ENCODE results near the gene ERBIN. TPM values are rescaled to one million over a fixed set of nuclear protein-coding genes. Genes with fewer than 3 reads are reported as not detected.
A peak's percentile ranks its signal among the peaks of the same experiment; 100 is the strongest.
"Not testable (repeated sequence)": the region's sequence is repeated elsewhere in the genome, so short reads cannot be mapped to it uniquely, and the experiment has no call there.

The ERBIN gene
- total RNA-seq, 4 donors from 2014 or later = 88.7 to 108 (median 106) TPM

- Histone ChIP-seq H3K9me3 (no peaks in the 10 kb centered on the region), H3K27me3 (no peaks in the 10 kb centered on the region), H3K4me1 (peaks cover 24 to 30% of the 10 kb centered on the region in 2 donors), H3K36me3 (no peaks in the 10 kb centered on the region), H3K4me3 (replicated peaks in 1 of 3) (no peak overlapping the region), H3K27ac (no peak overlapping the region)
- DNase-seq = no peak
- WGBS, 2 donors = 65 to 82% methylated on average over 2 of the region's 2 CpGs
- TF ChIP-seq, protein P1, sequence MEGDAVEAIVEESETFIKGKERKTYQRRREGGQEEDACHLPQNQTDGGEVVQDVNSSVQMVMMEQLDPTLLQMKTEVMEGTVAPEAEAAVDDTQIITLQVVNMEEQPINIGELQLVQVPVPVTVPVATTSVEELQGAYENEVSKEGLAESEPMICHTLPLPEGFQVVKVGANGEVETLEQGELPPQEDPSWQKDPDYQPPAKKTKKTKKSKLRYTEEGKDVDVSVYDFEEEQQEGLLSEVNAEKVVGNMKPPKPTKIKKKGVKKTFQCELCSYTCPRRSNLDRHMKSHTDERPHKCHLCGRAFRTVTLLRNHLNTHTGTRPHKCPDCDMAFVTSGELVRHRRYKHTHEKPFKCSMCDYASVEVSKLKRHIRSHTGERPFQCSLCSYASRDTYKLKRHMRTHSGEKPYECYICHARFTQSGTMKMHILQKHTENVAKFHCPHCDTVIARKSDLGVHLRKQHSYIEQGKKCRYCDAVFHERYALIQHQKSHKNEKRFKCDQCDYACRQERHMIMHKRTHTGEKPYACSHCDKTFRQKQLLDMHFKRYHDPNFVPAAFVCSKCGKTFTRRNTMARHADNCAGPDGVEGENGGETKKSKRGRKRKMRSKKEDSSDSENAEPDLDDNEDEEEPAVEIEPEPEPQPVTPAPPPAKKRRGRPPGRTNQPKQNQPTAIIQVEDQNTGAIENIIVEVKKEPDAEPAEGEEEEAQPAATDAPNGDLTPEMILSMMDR (IDR thresholded peaks at IDR 0.05) = no peak
- TF ChIP-seq POLR2A (IDR thresholded peaks at IDR 0.05) = no peak
- intact Hi-C loops (cut with DNase I) = no loop called here
These were observed 43.4 kb downstream of the ERBIN start for GRCh38 chr5:65969539-65970393.

DNA sequence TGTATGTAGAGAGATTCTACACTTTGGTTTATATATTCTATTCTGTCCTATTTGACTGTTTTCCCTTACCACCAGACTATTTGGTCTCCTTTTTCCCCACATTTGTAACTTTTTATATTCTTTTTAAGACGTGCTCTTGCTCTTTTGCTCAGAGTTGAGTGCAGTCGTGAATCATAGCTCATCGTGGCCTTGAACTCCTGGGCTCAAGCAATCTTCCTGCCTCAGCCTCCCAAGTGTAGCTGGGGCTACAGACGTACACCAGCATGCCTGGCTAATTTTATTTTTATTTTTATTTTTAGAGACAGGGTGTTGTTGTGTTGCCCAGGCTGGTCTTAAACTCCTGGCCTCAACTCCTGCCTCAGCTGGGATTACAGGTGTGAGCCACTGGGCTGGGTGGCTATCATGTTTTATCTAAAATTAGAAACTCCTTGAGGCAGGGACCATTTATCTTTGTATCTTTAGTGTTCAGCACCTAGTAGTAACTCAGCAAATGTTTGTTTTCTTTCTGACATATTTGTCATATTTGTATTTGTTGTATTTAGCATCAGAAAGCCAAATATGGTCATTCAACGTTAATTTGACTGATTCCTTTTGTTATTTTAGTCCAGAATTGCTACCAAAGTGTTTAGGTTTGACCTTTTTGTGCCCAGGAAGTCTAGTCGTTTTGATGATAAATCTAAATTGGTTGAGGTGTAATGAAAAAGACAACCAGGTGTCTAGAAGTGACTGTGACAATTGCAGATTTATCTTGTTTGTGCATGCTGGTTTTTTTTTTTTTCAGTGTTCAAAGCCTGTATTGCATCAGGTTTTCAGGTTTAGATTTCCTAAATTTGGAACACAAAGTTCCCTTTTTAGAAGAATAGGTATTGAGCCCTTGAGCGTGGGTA, 44.3 kb downstream of the ERBIN start:
- Histone ChIP-seq H3K4me3 (replicated peaks in 1 of 3) (no peak overlapping the region), H3K36me3 (no peaks in the 10 kb centered on the region), H3K27me3 (no peaks in the 10 kb centered on the region), H3K27ac (no peak overlapping the region), H3K9me3 (no peaks in the 10 kb centered on the region), H3K4me1 (peaks cover 24 to 30% of the 10 kb centered on the region in 2 donors)
- DNase-seq = peak in 1 of 2 donors; percentile 12
- intact Hi-C loops (cut with DNase I) = no loop called here
- WGBS, 2 donors = 68% methylated on average over 7 of the region's 7 CpGs
- TF ChIP-seq, protein P1 (IDR thresholded peaks at IDR 0.05) = no peak
- TF ChIP-seq POLR2A (IDR thresholded peaks at IDR 0.05) = no peak

DNA sequence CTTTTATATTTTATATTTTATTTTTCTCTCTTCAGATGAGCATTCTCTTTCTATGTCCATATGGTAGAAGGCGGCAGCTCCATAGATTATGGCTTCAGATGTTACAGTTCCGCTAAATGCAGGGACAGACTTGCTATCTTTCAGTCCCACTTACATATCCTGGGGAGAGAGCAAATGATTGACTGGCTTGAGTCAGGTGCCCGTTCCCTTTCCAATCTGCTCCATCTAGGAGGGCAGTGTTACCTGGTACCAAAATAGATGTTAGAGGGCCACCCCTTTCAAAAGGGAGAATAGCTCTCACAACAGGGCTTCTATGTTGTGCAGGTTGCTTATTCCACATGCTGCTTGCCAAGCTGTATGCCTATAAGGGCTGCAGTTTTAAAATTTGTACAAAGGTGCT, 45.3 kb downstream of the ERBIN start:
- peaks cover 24 to 27% of the 10 kb centered on the region in 2 donors for H3K4me1 ChIP-seq
- no peak overlapping the region for H3K27ac ChIP-seq

DNA sequence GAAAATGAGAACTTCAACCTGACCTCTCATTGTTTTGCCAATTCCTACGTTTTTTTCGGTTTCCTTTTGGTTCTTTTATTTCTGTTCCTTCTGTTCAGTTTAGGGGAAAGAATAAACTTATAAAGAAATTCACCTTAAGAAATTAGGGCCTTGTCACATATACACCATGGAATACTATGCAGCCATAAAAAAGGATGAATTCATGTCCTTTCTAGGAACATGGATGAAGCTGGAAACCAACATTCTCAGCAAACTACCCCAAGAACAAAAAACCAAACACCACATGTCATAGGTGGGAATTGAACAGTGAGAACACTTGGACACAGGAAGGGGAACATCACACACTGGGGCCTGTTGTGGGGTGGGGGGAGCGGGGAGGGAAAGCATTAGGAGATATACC, 46.5 kb downstream of the ERBIN start:
- WGBS, 2 donors = 94 to 99% methylated on average over 3 of the region's 3 CpGs
- DNase-seq; H3K27me3 ChIP-seq; H3K9me3 ChIP-seq; H3K27ac ChIP-seq; intact Hi-C loops (cut with DNase I); H3K36me3 ChIP-seq; H3K4me3 ChIP-seq (replicated peaks in 1 of 3): not testable (repeated sequence)
- peaks cover 21 to 24% of the 10 kb centered on the region in 2 donors for H3K4me1 ChIP-seq

More for the DNA sequence above, 45.3 kb downstream of the ERBIN start:
- Histone ChIP-seq H3K27me3 (no peaks in the 10 kb centered on the region), H3K36me3 (no peaks in the 10 kb centered on the region), H3K4me3 (replicated peaks in 1 of 3) (no peak overlapping the region), H3K9me3 (no peaks in the 10 kb centered on the region)
- TF ChIP-seq, protein P1 (IDR thresholded peaks at IDR 0.05) = no peak
- TF ChIP-seq POLR2A (IDR thresholded peaks at IDR 0.05) = no peak
- intact Hi-C loops (cut with DNase I) = no loop called here
- DNase-seq = no peak
- 95 to 96% methylated on average over 3 of the region's 3 CpGs for WGBS, 2 donors

DNA sequence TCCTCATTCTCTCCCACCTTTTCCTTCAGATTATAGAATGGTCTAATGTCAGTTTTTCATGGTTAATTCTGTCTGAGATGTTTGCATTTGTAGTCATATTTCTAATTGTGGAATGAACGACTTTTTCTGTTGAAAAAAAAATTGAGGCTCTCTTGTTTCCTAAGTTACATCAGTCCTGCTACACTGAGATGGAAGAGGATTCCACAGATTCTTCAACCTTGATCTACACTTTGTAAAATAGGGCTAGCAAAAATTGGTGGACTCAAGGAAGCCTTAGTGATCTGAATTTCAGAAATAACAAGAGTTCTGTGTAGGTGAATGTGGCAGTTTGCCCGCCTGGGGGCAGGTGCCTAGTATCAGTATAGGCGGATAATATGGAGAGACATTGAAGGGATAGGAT, 51.9 kb downstream of the ERBIN start:
- Histone ChIP-seq H3K27ac (no peak overlapping the region), H3K27me3 (no peaks in the 10 kb centered on the region), H3K9me3 (no peaks in the 10 kb centered on the region), H3K4me3 (replicated peaks in 1 of 3) (no peak overlapping the region), H3K36me3 (no peaks in the 10 kb centered on the region), H3K4me1 (peaks cover 0 to 10% of the 10 kb centered on the region in 2 donors)
- no peak for DNase-seq
- TF ChIP-seq, protein P1 (IDR thresholded peaks at IDR 0.05) = no peak
- no peak for TF ChIP-seq POLR2A (IDR thresholded peaks at IDR 0.05)
- 91 to 93% methylated on average over 3 of the region's 3 CpGs for WGBS, 2 donors
- intact Hi-C loops (cut with DNase I) = no loop called here

Data from thyroid gland (tissue), 4 donors.